HG02970 (cell line): ENCODE measurements around the gene TMCO2.

ENCODE experiments used
- ATAC-seq: cut with Tn5 transposase; IDR thresholded peaks from one replicate; pipeline ENCODE4 v1.9.1; 2021; ENCODE audit warnings: mild to moderate bottlenecking, moderate library complexity, moderate number of reproducible peaks; ENCODE audit not compliant: unreplicated experiment, low FRiP score

TMCO2 gene

GRCh38 chr1:40257313-40257687 lies 9.6 kb downstream of the TMCO2 start:
- ATAC-seq = peak; percentile 3

GRCh38 chr1:40257688-40258444 lies 10.1 kb downstream of the TMCO2 start, which contains the start of gene ZMPSTE24:
ZMPSTE24 (plus strand) TSS chr1:40258236; CDS start chr1:40258272, 36 bp downstream.
- peak; percentile 92 for ATAC-seq

GRCh38 chr1:40258445-40258769 lies 10.7 kb downstream of the TMCO2 start:
- ATAC-seq = no peak

- ATAC-seq = no peak
Observed at GRCh38 chr1:40264354-40264781, 16.6 kb downstream of the TMCO2 start.

GRCh38 chr1:40265298-40265697 lies 17.6 kb downstream of the TMCO2 start:
- ATAC-seq = no peak

GRCh38 chr1:40265919-40266318 lies 18.2 kb downstream of the TMCO2 start:
- no peak for ATAC-seq

- ATAC-seq = no peak
Observed at GRCh38 chr1:40266786-40267535, 19.2 kb downstream of the TMCO2 start.

- ATAC-seq = no peak
Observed at GRCh38 chr1:40267767-40268187, 20.0 kb downstream of the TMCO2 start.

GRCh38 chr1:40268211-40268610 lies 20.5 kb downstream of the TMCO2 start:
- ATAC-seq = no peak

GRCh38 chr1:40270152-40270834 lies 22.6 kb downstream of the TMCO2 start:
- no peak for ATAC-seq

GRCh38 chr1:40272653-40273213 lies 25.0 kb downstream of the TMCO2 start:
- no peak for ATAC-seq

GRCh38 chr1:40273547-40274166 lies 25.9 kb downstream of the TMCO2 start:
- ATAC-seq = no peak

GRCh38 chr1:40274331-40274730 lies 26.6 kb downstream of the TMCO2 start:
- no peak for ATAC-seq

- ATAC-seq = no peak
Observed at GRCh38 chr1:40276122-40276521, 28.4 kb downstream of the TMCO2 start.

GRCh38 chr1:40281853-40282252 lies 34.1 kb downstream of the TMCO2 start:
- no peak for ATAC-seq

GRCh38 chr1:40291293-40291692 lies 43.6 kb downstream of the TMCO2 start:
- no peak for ATAC-seq

- ATAC-seq = no peak
Observed at GRCh38 chr1:40299366-40300248, 51.9 kb downstream of the TMCO2 start.

- ATAC-seq = no peak
Observed at GRCh38 chr1:40300249-40300567, 52.5 kb downstream of the TMCO2 start.

- ATAC-seq = no peak
Observed at GRCh38 chr1:40300651-40301050, 52.9 kb downstream of the TMCO2 start.

- no peak for ATAC-seq
Observed at GRCh38 chr1:40301066-40301465, 53.3 kb downstream of the TMCO2 start.
